ENCODE results near the gene KCNJ4. TPM values are rescaled to one million over a fixed set of nuclear protein-coding genes. Genes with fewer than 3 reads are reported as not detected.

KCNJ4 gene
- total RNA-seq, 1 experiment from 2014 or later: 0.92 TPM

DNA sequence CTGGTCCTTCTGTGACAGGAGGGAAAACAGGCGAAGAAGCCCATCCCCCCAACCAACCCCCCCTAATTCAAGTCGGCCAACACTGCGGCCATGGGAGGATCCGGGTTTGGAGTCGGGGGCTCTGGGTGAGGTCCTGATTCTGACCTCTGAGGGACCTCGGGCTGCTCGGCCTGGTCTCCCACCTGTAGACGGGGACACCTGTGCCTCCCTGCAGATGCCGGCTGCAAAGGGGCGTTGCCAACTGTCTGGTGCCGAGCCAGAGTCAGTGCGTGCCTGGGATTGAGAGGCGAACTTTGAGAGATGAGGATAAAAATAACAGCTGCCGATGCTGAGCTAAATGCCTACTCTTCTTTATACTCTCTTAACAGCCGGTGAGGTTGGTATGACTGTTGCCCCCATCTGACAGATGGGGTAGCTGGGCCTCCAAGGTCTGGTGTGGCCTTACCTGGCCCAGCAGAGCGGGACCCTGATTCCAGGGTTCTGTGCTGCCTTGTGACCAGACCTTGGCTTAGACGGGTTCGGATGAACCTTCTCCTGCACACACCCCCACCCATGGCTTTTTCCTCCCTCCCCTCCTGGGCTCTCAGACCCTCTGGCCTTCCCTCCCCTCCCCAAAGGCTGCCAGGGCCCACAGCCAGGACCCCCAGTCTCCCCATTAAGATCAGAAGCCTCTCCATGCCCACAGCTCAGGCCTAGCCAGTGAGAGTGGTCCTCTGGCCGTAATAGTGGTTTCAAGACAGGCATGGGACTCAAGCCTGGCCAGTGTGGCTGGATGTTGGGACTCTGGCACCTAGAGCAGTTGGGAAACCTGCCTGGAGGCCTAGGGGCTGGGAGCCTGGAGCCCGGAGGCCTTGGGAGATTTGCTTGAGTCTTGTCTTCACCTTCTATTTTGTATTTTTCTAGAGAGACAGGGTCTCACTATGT lies 41.7 kb downstream of the KCNJ4 start:
- Histone ChIP-seq H2AK5ac (ENCODE audit: insufficient read length, low read length) (no peak overlapping the region), H3K4ac (ENCODE audit: low read depth, low read length) (no peak overlapping the region), H3K4me2 (ENCODE audit: insufficient read depth, insufficient read length, low read length) (no peak overlapping the region), H3K14ac (ENCODE audit: insufficient read depth, low read length) (no peak overlapping the region), H4K8ac (replicated peaks; ENCODE audit: insufficient read length, low read depth, low read length) (no peak overlapping the region), H2BK12ac (ENCODE audit: insufficient read length, low read depth, low read length) (no peak overlapping the region), H4K91ac (ENCODE audit: insufficient read length, low read depth, low read length) (no peak overlapping the region), H4K20me1 (ENCODE audit: control insufficient read depth, insufficient read depth, insufficient read length) (no peaks in the 10 kb centered on the region), H2BK20ac (ENCODE audit: low read depth, low read length, poor library complexity, severe bottlenecking) (no peak overlapping the region), H3K9ac (ENCODE audit: extremely low read depth, insufficient read length, low read length) (no peak overlapping the region), H3K23me2 (ENCODE audit: insufficient read length, low read depth, low read length, poor library complexity, severe bottlenecking) (no peaks in the 10 kb centered on the region), H3K9me3 (ENCODE audit: control insufficient read depth, low read depth, low read length) (no peaks in the 10 kb centered on the region), H2BK120ac (ENCODE audit: low read depth, low read length, poor library complexity, severe bottlenecking) (no peak overlapping the region), H3K4me1 (ENCODE audit: insufficient read depth, low read length) (no peaks in the 10 kb centered on the region; the same call in 1 of the 2 replicates), H3K23ac (ENCODE audit: insufficient read length, low read depth, low read length) (no peak overlapping the region), H3K56ac (ENCODE audit: insufficient read length, low read depth, low read length) (no peak overlapping the region), H4K5ac (ENCODE audit: insufficient read length, low read depth, low read length) (no peak overlapping the region), H3K27me3 (ENCODE audit: insufficient read depth, low read length) (no peaks in the 10 kb centered on the region), H3K79me2 (ENCODE audit: insufficient read depth, low read length) (no peaks in the 10 kb centered on the region), H3T11ph (ENCODE audit: low read length) (no peak overlapping the region), H2AFZ (ENCODE audit: low read length) (no peak overlapping the region), H2BK15ac (ENCODE audit: low read depth, low read length) (no peak overlapping the region), H2BK5ac (ENCODE audit: insufficient read length, low read length) (no peak overlapping the region), H3K79me1 (ENCODE audit: insufficient read depth, low read depth, low read length, poor library complexity, severe bottlenecking) (no peaks in the 10 kb centered on the region), H3K18ac (ENCODE audit: insufficient read length, low read depth, low read length) (no peak overlapping the region), H3K27ac (ENCODE audit: insufficient read length, low read depth, low read length) (no peak overlapping the region)
- H3K27ac Mint-ChIP-seq: no peak overlapping the region
- peaks cover 15% of the 10 kb centered on the region in 2 experiments; a peak in 4 of 5 replicates for H3K9me3 Mint-ChIP-seq
- no peak for DNase-seq
- no CpG with 5 or more reads among the region's 20 CpGs for WGBS (ENCODE audit: extremely low coverage, insufficient read length, low lambda C conversion rate)
- TF ChIP-seq, protein P1, sequence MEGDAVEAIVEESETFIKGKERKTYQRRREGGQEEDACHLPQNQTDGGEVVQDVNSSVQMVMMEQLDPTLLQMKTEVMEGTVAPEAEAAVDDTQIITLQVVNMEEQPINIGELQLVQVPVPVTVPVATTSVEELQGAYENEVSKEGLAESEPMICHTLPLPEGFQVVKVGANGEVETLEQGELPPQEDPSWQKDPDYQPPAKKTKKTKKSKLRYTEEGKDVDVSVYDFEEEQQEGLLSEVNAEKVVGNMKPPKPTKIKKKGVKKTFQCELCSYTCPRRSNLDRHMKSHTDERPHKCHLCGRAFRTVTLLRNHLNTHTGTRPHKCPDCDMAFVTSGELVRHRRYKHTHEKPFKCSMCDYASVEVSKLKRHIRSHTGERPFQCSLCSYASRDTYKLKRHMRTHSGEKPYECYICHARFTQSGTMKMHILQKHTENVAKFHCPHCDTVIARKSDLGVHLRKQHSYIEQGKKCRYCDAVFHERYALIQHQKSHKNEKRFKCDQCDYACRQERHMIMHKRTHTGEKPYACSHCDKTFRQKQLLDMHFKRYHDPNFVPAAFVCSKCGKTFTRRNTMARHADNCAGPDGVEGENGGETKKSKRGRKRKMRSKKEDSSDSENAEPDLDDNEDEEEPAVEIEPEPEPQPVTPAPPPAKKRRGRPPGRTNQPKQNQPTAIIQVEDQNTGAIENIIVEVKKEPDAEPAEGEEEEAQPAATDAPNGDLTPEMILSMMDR (conservative IDR thresholded peaks at IDR 0.05): no peak
- H3K27me3 Mint-ChIP-seq (ENCODE audit: low read depth): peaks cover 1% of the 10 kb centered on the region; the same call in 1 of the 2 replicates
- H3K4me1 Mint-ChIP-seq: peaks cover 12 to 23% of the 10 kb centered on the region in 2 experiments
- H3K4me3 Mint-ChIP-seq: no peak overlapping the region
- peaks cover 2 to 9% (median 5%) of the 10 kb centered on the region in 3 experiments; a peak in 5 of 7 replicates for H3K36me3 Mint-ChIP-seq (ENCODE audit: insufficient read depth in 1 of 3, low read depth in 3 of 3)

Data from H9 (cell line).